Suprapubic skin (tissue), 3 donors: ENCODE results near the gene CC2D2B.

Source experiments
- CTCF ChIP-seq, 2 donors: fragments of 200-600 bp in 1 of 2; fragments of 450-650 bp in 1 of 2; sonication (generic) in 1 of 2; IDR thresholded peaks; one replicate each; pipeline ENCODE4 v1.5.1; 2016 to 2019; ENCODE audit warnings: antibody characterized with exemption in 2 of 2, mild to moderate bottlenecking in 1 of 2, moderate library complexity in 1 of 2
- POLR2A ChIP-seq, 2 donors: fragments of 450-650 bp; IDR thresholded peaks; one replicate each; pipeline ENCODE4 v1.6.1; 2017; ENCODE audit warnings: antibody characterized with exemption in 2 of 2, mild to moderate bottlenecking in 2 of 2, moderate library complexity in 2 of 2

- TF ChIP-seq POLR2A (IDR thresholded peaks at IDR 0.05): no peak
- TF ChIP-seq CTCF (IDR thresholded peaks at IDR 0.05): no peak
These were observed 17.9 kb upstream of the CC2D2B start for GRCh38 chr10:95889830-95890229.
